ENCODE data around the gene APOL4.
"Not testable (repeated sequence)": the region's sequence is repeated elsewhere in the genome, so short reads cannot be mapped to it uniquely, and the experiment has no call there.

The APOL4 gene

DNA sequence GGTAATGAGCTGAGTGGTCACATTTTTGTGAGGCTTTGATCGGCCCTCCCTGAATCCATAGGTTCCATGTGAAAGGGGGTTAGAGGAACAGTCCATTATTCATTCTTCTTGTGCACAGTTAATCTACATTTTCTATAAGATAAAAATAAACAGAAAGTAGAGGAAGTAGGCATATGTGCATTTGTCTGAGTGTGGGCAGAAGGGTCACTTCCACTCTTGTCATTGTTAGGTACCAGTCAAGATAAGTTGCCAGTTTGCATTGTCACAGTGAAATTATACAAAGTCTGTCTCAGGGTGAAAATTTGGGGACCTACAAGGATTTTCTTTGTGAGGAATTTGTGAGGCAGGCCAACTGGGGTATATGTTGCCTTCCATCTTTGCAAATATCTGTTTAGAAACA lies 4.6 kb upstream of the APOL4 start:
- no peak for DNase-seq

DNA sequence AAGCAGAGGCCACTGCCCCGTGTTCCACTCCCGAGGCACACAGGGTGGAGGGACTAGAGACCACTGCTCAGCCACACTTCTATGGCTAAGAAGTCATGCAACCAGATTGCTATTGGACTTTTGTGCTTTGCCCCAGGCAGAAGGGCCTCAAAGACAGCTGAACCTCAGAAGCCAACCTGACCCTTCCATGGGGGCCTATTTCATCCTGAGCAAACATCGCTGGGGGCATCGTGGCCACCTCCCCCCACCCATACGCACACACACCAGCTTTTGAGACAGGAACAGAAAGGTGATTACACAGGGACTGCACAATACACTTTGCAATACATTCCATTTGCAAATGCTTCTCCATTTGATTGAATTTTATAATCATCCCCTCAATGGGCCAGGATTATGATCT lies 4.0 kb upstream of the APOL4 start:
- DNase-seq, result not testable (repeated sequence)

DNA sequence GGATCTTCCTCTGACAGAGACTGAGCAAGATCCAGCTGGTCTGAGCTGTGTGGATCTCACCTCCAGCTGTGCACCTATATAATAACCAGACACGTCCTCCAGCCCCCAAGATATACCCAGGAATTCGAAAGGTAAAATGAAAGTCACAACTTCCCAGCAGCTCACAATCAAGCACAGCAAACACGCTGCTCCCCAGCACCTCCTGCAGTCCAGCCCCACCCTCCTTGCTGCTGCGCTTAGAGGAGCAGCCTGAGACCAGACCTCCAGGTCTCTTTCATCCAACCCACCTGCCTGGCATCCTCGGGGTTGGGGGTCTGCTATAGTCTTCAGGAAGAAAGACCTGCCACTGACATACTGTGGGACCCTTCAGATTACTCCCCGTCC lies 3.0 kb upstream of the APOL4 start:
- DNase-seq, result no peak

DNA sequence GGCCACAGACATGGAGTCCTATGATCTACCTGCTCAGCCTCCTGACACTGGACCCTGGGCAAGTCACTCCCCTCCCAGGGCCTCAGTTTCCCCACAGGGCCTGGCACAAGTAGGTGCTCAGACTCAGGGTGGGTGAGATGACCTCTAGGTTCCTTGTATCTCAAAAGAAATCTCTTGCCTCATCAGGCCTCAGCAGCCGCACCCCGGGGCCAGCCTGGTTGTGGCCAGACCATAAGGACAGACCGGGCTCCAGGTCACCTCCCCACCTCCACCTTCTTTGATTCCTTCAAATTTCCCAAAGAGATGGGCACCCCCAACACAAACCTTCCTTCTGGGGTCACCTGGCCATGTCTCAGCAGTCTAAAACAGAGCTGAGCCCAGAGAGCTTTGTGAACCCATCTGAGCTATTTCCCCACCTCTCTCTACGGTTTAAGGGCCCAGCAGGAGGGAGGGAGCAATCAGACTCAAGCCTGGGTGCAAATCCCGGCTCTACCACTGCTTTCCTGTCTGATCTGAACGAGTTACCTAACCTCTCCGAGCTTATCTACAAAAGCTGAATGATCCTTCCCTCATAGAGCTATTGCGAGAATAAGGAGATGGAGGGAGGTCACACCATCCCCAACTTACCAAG lies 2.5 kb upstream of the APOL4 start:
- no peak for DNase-seq

DNA sequence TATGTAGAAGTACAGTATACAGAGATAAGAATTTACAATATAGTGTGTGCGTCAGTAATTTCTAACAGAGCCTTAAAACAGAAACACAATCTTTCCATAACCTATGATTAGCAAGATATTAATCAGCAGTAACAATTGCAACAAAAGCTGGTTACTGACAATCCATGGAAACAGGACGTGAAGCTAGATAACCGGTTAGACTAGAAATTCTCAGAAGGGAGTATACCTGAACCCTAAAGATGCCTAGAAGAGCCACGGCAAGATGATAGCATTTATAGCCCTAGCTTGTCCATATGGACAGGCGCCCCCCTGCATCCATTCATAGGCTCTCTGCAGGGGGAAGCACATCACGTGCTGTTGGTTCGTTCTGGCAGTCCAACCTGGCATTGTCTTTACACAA lies 1.8 kb upstream of the APOL4 start:
- not testable (repeated sequence) for DNase-seq

DNA sequence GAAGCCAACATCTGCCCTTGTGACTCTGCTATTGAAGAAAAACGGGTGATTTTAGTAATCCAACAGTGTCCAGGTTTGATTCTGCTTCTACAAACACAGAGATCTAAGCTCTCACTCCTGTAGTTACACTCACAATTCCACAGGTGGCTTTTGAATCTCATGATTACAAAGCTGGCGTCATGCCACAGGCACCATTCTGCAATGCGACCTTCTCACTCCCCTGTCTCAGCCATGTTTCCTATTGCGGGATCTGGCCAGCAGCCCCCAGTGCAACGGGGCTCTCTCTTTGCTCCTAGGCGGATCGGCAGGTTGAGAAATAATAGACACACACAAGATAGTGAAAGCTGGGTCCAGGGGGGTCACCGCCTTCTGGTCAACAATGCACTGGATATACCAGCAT lies 1.3 kb upstream of the APOL4 start:
- DNase-seq, result not testable (repeated sequence)

DNA sequence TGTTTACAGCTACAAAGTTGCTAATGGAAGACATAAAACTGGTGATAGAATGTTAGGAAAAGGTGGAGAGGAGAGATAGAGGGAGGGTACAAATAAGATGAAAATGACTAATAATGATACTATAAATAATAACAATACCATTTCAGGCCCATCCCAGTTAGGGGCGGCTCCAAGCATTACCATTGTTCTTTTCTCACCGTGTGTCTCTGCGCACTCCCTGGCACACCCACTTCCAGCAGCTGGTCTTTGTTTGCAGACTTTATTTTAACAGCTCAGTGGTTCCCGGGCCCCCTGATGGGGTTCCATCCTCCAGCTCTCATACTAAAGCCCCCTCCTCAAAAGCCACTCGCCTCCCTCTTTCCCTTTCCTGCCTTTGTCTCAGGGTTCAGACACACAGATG lies 584 bp downstream of the APOL4 start:
- DNase-seq, result not testable (repeated sequence)

DNA sequence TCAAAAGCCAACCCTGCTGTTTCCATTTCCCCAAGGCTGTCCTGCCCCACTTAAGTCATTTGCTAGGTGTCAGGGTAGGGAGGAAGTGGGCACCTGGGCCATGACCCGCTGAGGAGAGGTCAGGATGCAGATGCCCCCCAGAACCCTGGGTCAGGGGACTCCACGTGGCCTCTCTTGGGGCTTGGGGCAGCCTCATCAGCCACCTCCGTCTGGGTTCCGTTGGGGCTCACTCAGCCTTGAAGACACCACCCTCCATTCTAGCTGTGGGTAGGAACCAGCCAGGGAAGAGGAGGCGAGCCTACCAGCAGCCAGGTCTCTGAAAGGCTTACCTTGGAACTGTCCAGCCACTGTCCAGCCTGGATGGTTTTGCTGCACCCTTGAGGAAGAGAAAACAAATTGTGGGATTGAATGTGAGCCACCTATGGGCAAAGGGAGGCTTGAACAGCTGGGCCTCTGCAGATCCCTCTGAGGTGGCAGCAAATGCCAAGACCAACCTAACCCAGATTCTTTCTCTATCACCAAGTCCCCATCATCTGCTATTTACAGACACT lies 2.5 kb downstream of the APOL4 start:
- no peak for DNase-seq

DNA sequence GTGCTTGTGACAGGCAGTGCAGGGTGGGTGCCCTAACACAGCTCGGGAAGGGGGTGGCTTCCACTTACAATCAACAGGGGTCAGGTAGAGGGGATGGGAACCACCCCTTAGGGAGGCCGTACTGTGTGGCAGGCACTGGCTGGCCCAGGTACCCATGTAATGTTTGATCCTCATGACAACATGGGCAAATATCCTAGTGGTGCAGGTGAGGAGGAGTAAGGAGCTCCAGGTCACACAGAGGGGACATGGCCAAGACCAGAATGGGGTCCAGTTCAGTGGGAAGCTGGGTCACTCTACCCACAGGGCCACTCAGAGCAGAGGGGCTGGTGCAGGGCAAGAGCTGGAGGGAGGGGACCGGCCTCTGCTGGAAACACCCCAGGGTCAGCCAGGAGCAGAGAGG lies 3.1 kb downstream of the APOL4 start:
- DNase-seq, result no peak

DNA sequence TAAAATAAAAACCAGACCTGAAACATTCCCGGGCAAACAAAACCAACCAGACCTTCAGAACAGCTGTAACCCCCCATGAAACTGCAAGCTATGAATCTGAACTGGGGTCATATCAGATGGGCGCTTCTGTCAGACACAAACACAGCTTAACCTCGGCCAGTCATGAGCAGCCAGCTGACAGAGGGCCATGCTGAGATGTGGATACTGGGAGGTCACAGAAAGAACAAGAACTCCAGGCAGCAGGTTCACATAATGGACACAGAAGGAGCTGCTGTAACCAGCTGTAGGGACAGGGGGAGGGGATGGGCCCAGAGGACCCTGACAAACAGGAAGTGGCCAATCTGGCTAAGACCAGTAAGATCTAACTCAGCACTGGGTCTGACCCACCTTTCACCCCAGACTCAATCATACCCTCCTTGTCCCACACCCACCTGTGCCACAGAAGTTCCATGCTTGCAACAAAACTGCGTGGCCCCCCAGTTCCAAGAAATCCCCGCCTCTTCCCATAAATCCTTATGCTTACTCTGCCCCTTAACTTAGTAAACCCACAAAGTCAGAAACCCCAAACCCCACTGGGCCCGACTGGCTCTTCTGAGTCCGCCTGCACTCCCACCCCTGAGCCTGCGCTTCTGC lies 4.0 kb downstream of the APOL4 start:
- DNase-seq, result no peak

DNA sequence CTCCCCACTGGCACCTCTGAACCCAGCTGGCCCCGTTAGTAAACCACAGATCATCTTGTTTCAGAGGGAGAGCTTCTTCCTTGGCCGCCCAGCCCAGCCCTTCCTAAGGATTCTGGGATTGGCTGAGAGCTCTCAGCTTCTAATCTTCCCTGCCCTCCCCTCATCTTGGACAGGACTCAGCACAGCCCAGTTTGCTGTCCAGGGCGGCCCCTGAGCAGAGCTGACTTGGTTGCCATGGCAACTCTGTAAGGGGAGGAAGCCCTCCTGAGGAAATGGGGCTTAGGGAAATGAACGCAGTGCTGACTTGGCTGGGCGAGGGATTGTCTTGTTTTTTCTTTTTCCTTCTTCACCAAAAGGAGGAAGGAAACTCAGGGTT lies 4.6 kb downstream of the APOL4 start:
- no peak for DNase-seq

DNA sequence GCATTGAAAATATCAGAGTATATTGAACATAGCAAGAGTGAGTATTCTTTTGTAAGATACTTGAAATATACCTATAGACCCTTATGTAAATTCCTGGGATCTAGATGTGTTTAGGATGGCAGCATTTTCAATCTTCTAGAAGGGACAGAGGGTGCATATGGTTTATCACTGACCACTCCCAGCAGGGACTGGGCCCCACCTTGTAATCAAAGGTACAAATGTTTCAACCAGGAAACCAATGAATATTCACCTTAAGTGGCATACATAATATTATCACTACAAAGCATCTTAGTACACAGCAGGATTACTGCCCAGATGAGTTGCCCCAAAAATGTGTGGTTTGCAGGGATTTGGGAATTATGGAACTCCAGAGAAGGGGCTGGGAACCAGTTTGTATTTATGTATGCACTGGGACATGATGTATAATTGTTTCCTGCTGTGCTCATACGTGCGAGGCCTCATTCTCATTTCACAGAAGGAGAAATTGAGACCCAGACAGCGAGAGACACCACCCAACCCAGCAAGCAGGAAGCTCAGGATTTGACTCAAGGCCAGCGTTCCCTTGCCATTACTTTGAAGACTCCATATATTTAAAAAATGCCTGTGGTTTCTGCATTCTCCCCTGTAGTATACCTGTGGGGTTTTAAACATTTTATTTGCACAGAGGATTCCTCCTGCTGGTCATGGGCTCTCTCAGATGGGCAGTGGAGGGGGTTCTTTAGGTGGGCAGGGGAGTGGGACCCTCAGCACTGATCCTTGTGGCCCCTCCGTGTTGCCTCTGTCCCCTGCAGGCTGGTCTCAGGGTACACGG lies 5.2 kb downstream of the APOL4 start:
- DNase-seq, result no peak

DNA sequence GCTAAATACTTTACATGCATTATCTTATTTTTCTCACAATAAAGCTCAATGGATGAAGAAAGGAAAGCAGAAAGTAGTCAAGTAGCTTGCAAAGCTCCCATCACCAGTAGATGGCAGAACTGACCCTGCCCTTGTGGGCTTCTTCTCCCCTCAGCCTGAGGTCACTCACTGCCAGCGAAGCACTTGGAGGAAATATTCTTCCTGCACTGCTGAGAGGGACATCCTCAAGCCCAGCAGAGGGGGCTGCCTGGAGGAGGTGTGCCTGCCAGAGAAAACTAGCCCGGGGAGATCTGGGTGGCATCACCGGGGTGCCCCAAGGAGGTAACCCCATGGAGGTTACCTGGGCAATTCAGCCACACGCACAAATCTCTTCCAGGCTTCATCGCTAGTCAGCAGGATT lies 6.6 kb downstream of the APOL4 start:
- peak; percentile 40 to 62 for DNase-seq

DNA sequence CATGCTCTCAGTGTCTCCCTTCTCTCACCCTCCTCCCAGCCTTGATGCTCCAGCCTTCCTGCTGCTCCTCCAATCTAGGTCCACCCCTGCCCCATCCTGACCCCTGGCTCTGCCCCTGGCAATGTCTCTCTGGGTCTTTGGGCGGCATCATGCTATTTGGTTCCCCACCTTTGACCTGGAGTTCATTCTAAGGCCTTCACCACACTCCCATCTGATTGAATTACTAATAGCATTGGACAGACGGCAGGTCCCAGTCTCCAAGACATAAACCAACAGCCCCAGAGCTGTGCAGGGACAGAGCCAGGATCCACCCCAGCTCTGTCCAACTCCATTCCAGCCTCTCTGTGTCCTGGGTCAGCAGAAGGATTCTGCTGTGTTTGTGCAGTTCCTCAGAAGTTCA lies 7.2 kb downstream of the APOL4 start:
- no peak for DNase-seq

DNA sequence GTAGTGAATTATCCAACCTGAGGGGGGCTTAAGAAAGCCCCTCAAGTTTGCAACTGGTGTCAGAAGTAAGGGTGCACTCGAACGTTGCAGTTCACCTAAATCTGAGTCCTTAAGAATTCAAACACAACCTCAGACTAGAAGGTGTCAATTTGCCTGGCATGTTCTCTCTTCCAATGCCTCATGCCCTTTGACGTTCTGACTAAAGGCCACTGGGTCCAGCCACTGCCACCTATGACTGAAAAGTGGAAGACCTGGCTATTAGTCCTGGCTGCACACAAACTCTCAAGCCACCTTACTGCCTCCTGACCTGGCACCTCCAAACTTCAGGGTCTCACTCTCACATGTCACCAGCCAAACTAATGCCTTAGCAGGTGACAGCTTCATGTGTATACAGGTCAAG lies 8.0 kb downstream of the APOL4 start:
- DNase-seq, result no peak

DNA sequence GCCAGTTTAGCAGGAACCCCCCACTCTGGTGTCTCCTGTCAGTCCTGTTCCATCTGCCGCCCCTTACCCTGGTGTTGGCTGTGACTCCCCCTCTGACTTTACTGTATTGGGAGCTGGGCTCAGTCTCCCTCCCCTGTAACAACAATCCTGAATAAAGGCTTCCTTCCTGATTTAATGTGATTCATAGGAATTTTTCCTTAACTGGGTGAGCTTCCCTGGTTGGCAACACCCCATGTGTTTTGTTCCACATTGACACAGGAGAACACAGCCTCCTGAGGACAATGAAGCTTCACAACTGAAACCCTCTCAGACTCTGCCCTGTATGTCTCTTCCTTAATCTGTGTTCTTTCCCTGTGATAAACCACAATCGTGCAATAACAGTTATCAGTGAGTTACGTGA lies 8.4 kb downstream of the APOL4 start:
- DNase-seq, result no peak

DNA sequence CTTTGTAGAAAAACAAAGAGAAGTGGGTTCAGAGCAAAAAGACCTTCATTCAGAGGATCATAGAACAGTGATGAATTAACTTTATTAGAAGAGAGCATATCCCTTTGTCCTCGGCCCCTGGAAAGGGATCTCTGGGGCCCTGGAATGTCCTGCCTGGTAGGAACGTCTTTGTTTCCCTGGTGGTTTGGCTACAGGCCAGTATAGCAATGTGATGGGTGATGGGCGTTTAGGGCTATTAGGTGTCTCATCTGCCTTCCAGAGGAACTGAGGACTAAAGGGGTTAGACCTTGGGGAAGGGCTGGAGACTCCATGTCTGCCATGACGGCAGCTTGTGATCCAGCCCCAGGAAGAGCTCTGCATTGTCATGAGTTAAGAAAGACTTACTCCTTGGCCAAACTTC lies 9.1 kb downstream of the APOL4 start:
- no peak for DNase-seq

DNA sequence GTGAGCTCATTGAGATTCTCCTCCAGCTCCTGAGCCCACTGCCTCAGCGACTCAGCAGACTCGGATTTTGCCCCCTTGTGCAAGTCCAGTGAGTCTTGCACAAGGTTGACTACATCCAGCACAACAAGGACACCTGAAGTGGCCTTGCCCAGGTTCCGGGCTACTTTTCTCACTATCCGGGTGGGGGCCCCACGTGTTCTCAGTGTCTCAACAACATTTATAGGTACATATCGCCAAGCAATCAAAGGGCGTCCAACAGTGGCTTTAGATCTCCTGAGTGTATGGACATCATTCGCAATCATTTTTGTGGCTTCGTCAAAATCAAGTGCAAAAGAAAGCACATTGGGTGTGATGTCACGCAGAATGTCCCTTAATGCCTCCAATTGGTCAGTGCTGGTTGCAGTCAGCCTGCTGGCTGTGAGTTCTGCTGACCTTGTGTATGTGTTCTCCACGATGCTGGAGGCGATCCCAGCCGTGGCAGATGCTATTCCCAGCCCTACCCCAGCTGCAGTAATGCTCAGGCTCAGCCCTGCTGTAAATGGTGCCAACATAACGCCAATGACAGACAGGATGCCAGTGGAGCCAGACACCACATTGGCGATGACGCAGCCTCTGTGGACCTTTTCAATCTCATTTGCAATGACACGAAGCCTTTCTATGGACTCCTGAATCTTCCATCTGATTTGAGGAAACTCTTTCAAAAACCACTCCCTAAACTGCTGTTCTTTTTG lies 10.3 kb downstream of the APOL4 start:
- no peak for DNase-seq

DNA sequence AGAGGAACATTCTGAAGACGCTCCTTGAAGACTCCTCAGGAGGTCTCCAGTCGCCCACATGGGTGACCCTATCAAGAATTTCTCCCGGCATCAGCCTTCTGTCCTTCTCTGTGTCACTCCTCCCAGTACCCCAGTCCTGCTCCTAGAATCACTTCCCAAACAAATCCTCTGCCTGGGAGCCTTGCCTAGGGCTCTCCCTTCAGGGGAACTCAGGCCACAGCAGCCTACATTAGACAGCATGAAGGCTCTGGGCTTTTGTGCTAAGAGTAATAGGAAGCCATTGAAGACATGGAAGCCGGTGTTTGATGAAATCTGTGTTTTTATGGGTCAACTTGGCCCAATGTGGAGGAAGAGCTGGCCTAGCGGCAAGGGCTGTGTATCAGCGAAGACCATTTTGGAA lies 13.7 kb downstream of the APOL4 start:
- not testable (repeated sequence) for DNase-seq

DNA sequence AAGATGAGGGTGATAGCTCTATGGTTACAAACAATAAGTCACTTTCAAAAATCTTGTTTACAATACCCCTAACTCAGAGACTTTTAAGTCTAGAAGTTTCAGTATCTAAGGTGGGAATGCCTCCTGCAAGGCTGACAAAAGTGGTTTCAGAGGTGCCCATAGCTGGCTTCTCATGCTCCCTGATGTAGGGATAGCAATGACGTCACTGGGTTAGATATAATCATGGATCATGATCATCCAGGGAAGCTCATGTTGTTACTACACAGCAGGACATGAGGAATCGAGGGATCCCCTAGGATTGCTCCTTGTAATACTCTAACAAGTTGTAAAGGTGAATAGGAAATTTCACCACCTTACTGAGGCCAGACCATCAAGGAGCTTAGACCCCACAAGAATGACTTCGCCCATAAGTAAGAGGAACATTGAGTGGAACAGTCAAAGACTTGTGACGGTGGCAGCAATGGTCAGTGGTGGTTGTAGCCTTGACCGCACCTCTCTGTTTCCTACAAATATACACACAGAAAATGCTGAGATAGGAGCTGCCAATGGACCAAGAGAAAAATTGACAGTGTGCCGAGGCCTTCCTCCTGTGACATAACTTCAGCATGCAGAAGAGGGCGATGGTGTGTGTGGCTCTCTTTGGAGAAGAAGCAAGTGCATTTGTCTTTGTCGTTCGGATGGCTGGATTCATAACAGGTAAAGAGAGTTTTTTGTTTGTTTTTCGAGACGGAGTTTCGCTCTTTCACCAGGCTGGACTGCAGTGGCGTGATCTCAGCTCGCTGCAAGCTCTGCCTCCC lies 15.6 kb downstream of the APOL4 start:
- DNase-seq, result no peak

DNA sequence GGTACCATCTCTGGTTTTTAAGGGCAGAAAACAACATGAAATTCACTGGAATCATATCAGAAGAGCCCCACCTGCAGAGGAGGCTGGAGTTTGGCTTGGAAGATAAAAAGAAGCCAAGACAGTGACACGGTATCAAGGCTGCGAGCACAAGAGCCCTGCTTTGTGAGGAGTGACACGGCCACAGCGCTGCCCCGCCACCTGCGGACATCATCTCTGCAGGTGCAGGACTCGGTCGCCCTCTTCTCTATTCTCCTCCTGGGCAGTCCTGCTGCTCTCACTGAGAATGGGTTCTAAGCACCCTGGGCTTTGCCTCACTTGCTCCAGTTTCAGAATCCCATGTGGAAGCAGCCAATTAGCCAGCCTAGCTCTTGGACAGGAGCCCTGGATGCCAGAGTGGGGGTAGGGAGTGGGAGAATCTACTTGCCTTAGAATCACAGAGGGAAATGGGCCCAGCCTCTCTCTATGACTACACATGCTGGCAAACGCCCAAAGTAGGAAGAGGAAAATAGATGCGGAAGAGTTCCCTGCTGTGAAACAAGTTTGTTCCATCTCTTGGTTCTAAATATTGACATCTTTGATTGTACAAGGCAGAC lies 17.1 kb downstream of the APOL4 start:
- no peak for DNase-seq

DNA sequence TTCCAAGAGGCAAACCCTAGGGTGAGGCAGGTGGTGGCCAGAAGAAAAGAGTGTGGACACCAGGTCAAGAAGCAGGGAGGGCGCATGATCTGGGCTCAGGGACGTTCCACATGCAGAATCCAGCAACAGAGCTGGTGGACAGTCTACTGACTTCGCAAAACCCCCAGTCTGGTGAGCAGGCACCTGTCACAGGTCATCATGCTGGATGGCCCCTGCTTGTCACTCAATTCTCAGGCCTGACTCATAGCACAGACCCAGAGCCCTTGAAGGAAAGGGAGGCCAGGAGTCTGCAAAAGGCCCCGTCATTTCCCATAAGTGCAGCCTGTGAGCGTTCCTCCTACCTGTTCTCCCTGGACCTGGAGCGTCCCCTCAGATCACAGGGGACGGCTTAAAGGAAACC lies 18.2 kb downstream of the APOL4 start:
- DNase-seq, result no peak

Data from CD4-positive, alpha-beta T cell treated with Interferon alpha-2 for 1 hour (primary cell).